Keratinocyte (primary cell): ENCODE data around the gene CARMIL3. TPM values are rescaled to one million over a fixed set of nuclear protein-coding genes. Genes with fewer than 3 reads are reported as not detected.
"Not testable (repeated sequence)": the region's sequence is repeated elsewhere in the genome, so short reads cannot be mapped to it uniquely, and the experiment has no call there.

Source experiments
- DNase-seq: peaks from one replicate; pipeline ENCODE4 v3.0.0-alpha.2; 2011; ENCODE audit warnings: low read depth, missing footprints, low spot score
- FAIRE-seq: peaks from 2 replicates; lab custom pipeline; 2011; peaks lifted over from hg19 to GRCh38; lab: Jason Lieb, UNC
- H2AFZ ChIP-seq: 2 replicates; pipeline ENCODE4 v1.6.0; 2012; ENCODE audit warnings: low read length, control low read depth, inconsistent platforms; ENCODE audit not compliant: control insufficient read depth
- H3K27ac ChIP-seq: 2 replicates; pipeline ENCODE4 v1.5.1; 2011; ENCODE audit warnings: low read length; ENCODE audit not compliant: control insufficient read depth, insufficient read depth
- H3K27me3 ChIP-seq: 3 replicates; pipeline ENCODE4 v1.6.0; 2011; ENCODE audit warnings: low read length; ENCODE audit not compliant: control insufficient read depth, insufficient read depth; ENCODE audit errors: extremely low read depth
- H3K36me3 ChIP-seq, 2 experiments: 2 replicates in 1 of 2; 3 replicates in 1 of 2; pipeline ENCODE4 v1.5.1; 2011; ENCODE audit warnings: low read length in 2 of 2, mild to moderate bottlenecking in 1 of 2; ENCODE audit not compliant: control insufficient read depth in 2 of 2, insufficient read depth in 2 of 2; ENCODE audit errors: extremely low read depth in 1 of 2
- H3K4me1 ChIP-seq: 3 replicates; pipeline ENCODE4 v1.5.1; 2011; ENCODE audit warnings: low read length; ENCODE audit not compliant: control insufficient read depth, insufficient read depth; ENCODE audit errors: extremely low read depth
- H3K4me2 ChIP-seq: 3 replicates; pipeline ENCODE4 v1.6.0; 2011; ENCODE audit warnings: low read depth, low read length; ENCODE audit not compliant: control insufficient read depth, insufficient read depth; ENCODE audit errors: extremely low read depth
- H3K4me3 ChIP-seq, 3 experiments: fragments of 200-600 bp in 1 of 3; sonication (generic) in 1 of 3; 2 replicates in 2 of 3; 3 replicates in 1 of 3; pipeline ENCODE4 v1.5.1; 2011 to 2016; ENCODE audit warnings: low read length in 3 of 3, mild to moderate bottlenecking in 3 of 3, control low read depth in 2 of 3, inconsistent platforms in 1 of 3, low read depth in 1 of 3, mixed read lengths in 1 of 3, mixed run types in 1 of 3, moderate library complexity in 1 of 3; ENCODE audit not compliant: control insufficient read depth in 2 of 3, insufficient read depth in 2 of 3; ENCODE audit errors: extremely low read depth in 1 of 3
- H3K79me2 ChIP-seq: 2 replicates; pipeline ENCODE4 v1.6.0; 2012; ENCODE audit warnings: low read length; ENCODE audit not compliant: control insufficient read depth, insufficient read depth
- H3K9ac ChIP-seq: 3 replicates; pipeline ENCODE4 v1.6.0; 2011; ENCODE audit warnings: low read length; ENCODE audit not compliant: control insufficient read depth, insufficient read depth; ENCODE audit errors: extremely low read depth
- H3K9me1 ChIP-seq: 3 replicates; pipeline ENCODE4 v1.6.0; 2011; ENCODE audit warnings: low read length; ENCODE audit not compliant: control insufficient read depth, insufficient read depth; ENCODE audit errors: extremely low read depth
- H3K9me3 ChIP-seq: 2 replicates; pipeline ENCODE4 v1.5.1; 2012; ENCODE audit warnings: low read depth, low read length; ENCODE audit not compliant: control insufficient read depth
- H4K20me1 ChIP-seq: 3 replicates; pipeline ENCODE4 v1.6.0; 2011; ENCODE audit warnings: low read length; ENCODE audit not compliant: control insufficient read depth, insufficient read depth; ENCODE audit errors: extremely low read depth
- CTCF ChIP-seq, 3 experiments: IDR thresholded peaks in 1 of 3; conservative IDR thresholded peaks in 1 of 3; optimal IDR thresholded peaks in 1 of 3; 2 replicates in 2 of 3; 3 replicates in 1 of 3; pipeline versions ENCODE3 to v1.5.1; 2011; ENCODE audit warnings: low read length in 3 of 3, mild to moderate bottlenecking in 3 of 3, moderate library complexity in 2 of 3, control low read depth in 1 of 3, inconsistent platforms in 1 of 3; ENCODE audit not compliant: insufficient read depth in 2 of 3; ENCODE audit errors: extremely low read depth in 1 of 3
- EZH2 ChIP-seq: IDR thresholded peaks from one replicate; pipeline ENCODE4 v1.6.1; 2012; ENCODE audit warnings: inconsistent platforms, mild to moderate bottlenecking, low read length, moderate library complexity
- dilution Hi-C: fragments of 300-500 bp; cut with MboI; formaldehyde crosslinking; loops from one replicate; pipeline ENCODE4 v1.7.0; 2020; ENCODE audit warnings: low sequenced_read_pairs; ENCODE audit not compliant: extremely low pct_ligation_motif_present
- polyA plus RNA-seq, 5 experiments: library from polyadenylated mRNA; depleted of rRNA in 3 of 5; stranded (reverse) in 3 of 5; stranded (forward) in 1 of 5; unstranded in 1 of 5; fragments of >200 nt; gene quantifications; 1 replicate in 1 of 5; 2 replicates in 3 of 5; 3 replicates in 1 of 5; pipeline versions ENCODE4 v1.2.1 to v1.2.3, GENCODE V29; 2011 to 2012; ENCODE audit warnings: missing spikeins in 2 of 5, low read depth in 1 of 5, low replicate concordance in 1 of 5

Gene CARMIL3
- polyA plus RNA-seq, 1 donor (not counting 4 experiments of a cell fraction or from before 2014, with no cell fraction given), result 0.12 TPM

- no peak overlapping the region for H3K4me3 ChIP-seq
- no peaks in the 10 kb centered on the region for H3K4me1 ChIP-seq
- no peak overlapping the region for H3K27ac ChIP-seq
- H4K20me1 ChIP-seq, result no peaks in the 10 kb centered on the region
- DNase-seq (no peak), FAIRE-seq (no peak)
- no peak overlapping the region for H3K4me2 ChIP-seq
- no peaks in the 10 kb centered on the region for H3K36me3 ChIP-seq
- dilution Hi-C loops, result no loop called here
- no peaks in the 10 kb centered on the region for H3K79me2 ChIP-seq
- H3K27me3 ChIP-seq, result no peaks in the 10 kb centered on the region
- H2AFZ ChIP-seq, result no peak overlapping the region
- H3K9me3 ChIP-seq, result no peaks in the 10 kb centered on the region
- H3K9me1 ChIP-seq, result no peaks in the 10 kb centered on the region
- H3K9ac ChIP-seq, result no peak overlapping the region
- TF ChIP-seq EZH2 (no peak), CTCF (optimal IDR thresholded peaks at IDR 0.05 in 1 of 3, IDR thresholded peaks at IDR 0.05 in 1 of 3, conservative IDR thresholded peaks at IDR 0.05 in 1 of 3; ENCODE audit: extremely low read depth in 1 of 3, insufficient read depth in 2 of 3, low read length in 3 of 3) (peak; percentile 76 to 78 (median 77))
Measured at GRCh38 chr14:24013654-24014514, 37.9 kb upstream of the CARMIL3 start.

- DNase-seq, H3K4me2 ChIP-seq, H3K36me3 ChIP-seq, H3K27ac ChIP-seq, H3K9ac ChIP-seq, H3K4me1 ChIP-seq, FAIRE-seq, H3K79me2 ChIP-seq, H3K27me3 ChIP-seq, H4K20me1 ChIP-seq, H3K9me1 ChIP-seq, H3K9me3 ChIP-seq, dilution Hi-C loops, H3K4me3 ChIP-seq, H2AFZ ChIP-seq: not testable (repeated sequence)
Measured at GRCh38 chr14:24015745-24016144, 36.1 kb upstream of the CARMIL3 start.

- H3K9me3 ChIP-seq, H2AFZ ChIP-seq, H3K4me3 ChIP-seq, H3K4me2 ChIP-seq, H3K9ac ChIP-seq, H3K9me1 ChIP-seq, H3K27me3 ChIP-seq, H4K20me1 ChIP-seq, H3K27ac ChIP-seq, DNase-seq, H3K4me1 ChIP-seq, dilution Hi-C loops, H3K36me3 ChIP-seq, H3K79me2 ChIP-seq, FAIRE-seq: not testable (repeated sequence)
Measured at GRCh38 chr14:24018978-24019377, 32.8 kb upstream of the CARMIL3 start.
